Smooth muscle cell (in vitro differentiated cells): ENCODE results near the gene EVI5. TPM values are rescaled to one million over a fixed set of nuclear protein-coding genes. Genes with fewer than 3 reads are reported as not detected.

ENCODE experiments used
- DNase-seq: peaks from one replicate; lab custom pipeline; 2025; ENCODE audit not compliant: unreplicated experiment; lab: John Stamatoyannopoulos, UW
- H2AFZ ChIP-seq: fragments of 200-600 bp; sonication (generic); 2 replicates; pipeline ENCODE4 v1.6.0; 2016; ENCODE audit warnings: antibody characterized with exemption, low read depth, mild to moderate bottlenecking
- H3F3A ChIP-seq: fragments of 200-600 bp; sonication (generic); 2 replicates; pipeline ENCODE4 v1.6.0; 2017; ENCODE audit warnings: antibody characterized with exemption, low read depth
- H3K27ac ChIP-seq: fragments of 200-600 bp; sonication (generic); 2 replicates; pipeline ENCODE4 v1.5.1; 2016; ENCODE audit warnings: low read depth, mild to moderate bottlenecking
- H3K27me3 ChIP-seq: fragments of 200-600 bp; sonication (generic); 2 replicates; pipeline ENCODE4 v1.6.1; 2016; ENCODE audit warnings: low read depth, mild to moderate bottlenecking
- H3K36me3 ChIP-seq: fragments of 200-600 bp; sonication (generic); 2 replicates; pipeline ENCODE4 v1.5.1; 2016; ENCODE audit warnings: low read depth
- H3K4me1 ChIP-seq: fragments of 200-600 bp; sonication (generic); 2 replicates; pipeline ENCODE4 v1.5.1; 2016; ENCODE audit warnings: low read depth
- H3K4me2 ChIP-seq: fragments of 200-600 bp; sonication (generic); 2 replicates; pipeline ENCODE4 v1.6.0; 2016; ENCODE audit warnings: mild to moderate bottlenecking
- H3K4me3 ChIP-seq: fragments of 200-600 bp; sonication (generic); 2 replicates; pipeline ENCODE4 v1.5.1; 2016; ENCODE audit warnings: mild to moderate bottlenecking
- H3K79me2 ChIP-seq: fragments of 200-600 bp; sonication (generic); 2 replicates; pipeline ENCODE4 v1.6.0; 2016; ENCODE audit warnings: low read depth, mild to moderate bottlenecking
- H3K9ac ChIP-seq: fragments of 200-600 bp; sonication (generic); 2 replicates; pipeline ENCODE4 v1.6.0; 2016; ENCODE audit warnings: low read depth
- H3K9me3 ChIP-seq: fragments of 200-600 bp; sonication (generic); replicated peaks from 2 replicates; pipeline ENCODE4 v1.5.1; 2016; ENCODE audit warnings: low read depth
- H4K20me1 ChIP-seq: fragments of 200-600 bp; sonication (generic); 2 replicates; pipeline ENCODE4 v1.6.0; 2016; ENCODE audit warnings: low read depth
- WGBS: methylation state at CpG from one replicate; pipeline ENCODE4 v1.1.7; 2016; ENCODE audit warnings: low lambda C conversion rate; 5-methylcytosine and 5-hydroxymethylcytosine counted together
- polyA plus RNA-seq: library from polyadenylated mRNA; unstranded; fragments of >200 nt; fragmentation: Nextera tagmentation; extraction: Ambion mirVana; gene quantifications from 2 replicates; pipeline ENCODE4 v1.2.1, GENCODE V29; 2016
- total RNA-seq: library from RNA; depleted of rRNA; stranded (reverse); fragments of >200 nt; gene quantifications from 2 replicates; pipeline ENCODE4 v1.2.3, GENCODE V29; 2014
- TF ChIP-seq, protein P1 (sequence below): fragments of 200-600 bp; sonication (generic); IDR thresholded peaks from 2 replicates; pipeline ENCODE4 v1.5.1; 2017; ENCODE audit warnings: borderline replicate concordance, mild to moderate bottlenecking, antibody characterized with exemption; ENCODE audit not compliant: insufficient read depth, poor library complexity, severe bottlenecking

Gene EVI5
- total and polyA plus RNA-seq, 2 experiments from 2014 or later = 35.4 to 47.6 TPM

GRCh38 chr1:92755541-92756461, 29.1 kb downstream of the EVI5 start:
- H3K4me3 ChIP-seq = no peak overlapping the region
- no peaks in the 10 kb centered on the region for H3K27me3 ChIP-seq
- H4K20me1 ChIP-seq = peaks cover 80% of the 10 kb centered on the region
- no peaks in the 10 kb centered on the region for H3K9me3 ChIP-seq
- peaks cover 78% of the 10 kb centered on the region for H3K79me2 ChIP-seq
- H3K4me1 ChIP-seq = peaks cover 11% of the 10 kb centered on the region
- H3K36me3 ChIP-seq = no peaks in the 10 kb centered on the region
- H3K27ac ChIP-seq = peak overlapping the region; percentile 12
- peaks cover 18% of the 10 kb centered on the region for H3F3A ChIP-seq
- no peak for DNase-seq
- H3K4me2 ChIP-seq = no peak overlapping the region
- H3K9ac ChIP-seq = no peak overlapping the region
- TF ChIP-seq, protein P1, sequence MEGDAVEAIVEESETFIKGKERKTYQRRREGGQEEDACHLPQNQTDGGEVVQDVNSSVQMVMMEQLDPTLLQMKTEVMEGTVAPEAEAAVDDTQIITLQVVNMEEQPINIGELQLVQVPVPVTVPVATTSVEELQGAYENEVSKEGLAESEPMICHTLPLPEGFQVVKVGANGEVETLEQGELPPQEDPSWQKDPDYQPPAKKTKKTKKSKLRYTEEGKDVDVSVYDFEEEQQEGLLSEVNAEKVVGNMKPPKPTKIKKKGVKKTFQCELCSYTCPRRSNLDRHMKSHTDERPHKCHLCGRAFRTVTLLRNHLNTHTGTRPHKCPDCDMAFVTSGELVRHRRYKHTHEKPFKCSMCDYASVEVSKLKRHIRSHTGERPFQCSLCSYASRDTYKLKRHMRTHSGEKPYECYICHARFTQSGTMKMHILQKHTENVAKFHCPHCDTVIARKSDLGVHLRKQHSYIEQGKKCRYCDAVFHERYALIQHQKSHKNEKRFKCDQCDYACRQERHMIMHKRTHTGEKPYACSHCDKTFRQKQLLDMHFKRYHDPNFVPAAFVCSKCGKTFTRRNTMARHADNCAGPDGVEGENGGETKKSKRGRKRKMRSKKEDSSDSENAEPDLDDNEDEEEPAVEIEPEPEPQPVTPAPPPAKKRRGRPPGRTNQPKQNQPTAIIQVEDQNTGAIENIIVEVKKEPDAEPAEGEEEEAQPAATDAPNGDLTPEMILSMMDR = no peak
- WGBS = 92% methylated on average over 19 of the region's 19 CpGs
- H2AFZ ChIP-seq = no peak overlapping the region

GRCh38 chr1:92754719-92755050, 30.2 kb downstream of the EVI5 start:
- no peaks in the 10 kb centered on the region for H3K27me3 ChIP-seq
- H3K4me3 ChIP-seq = no peak overlapping the region
- TF ChIP-seq, protein P1 = no peak
- no peak overlapping the region for H2AFZ ChIP-seq
- H3K9ac ChIP-seq = no peak overlapping the region
- H3K79me2 ChIP-seq = peaks cover 78% of the 10 kb centered on the region
- no peak for DNase-seq
- H3K36me3 ChIP-seq = no peaks in the 10 kb centered on the region
- H4K20me1 ChIP-seq = peaks cover 83% of the 10 kb centered on the region
- H3K9me3 ChIP-seq = no peaks in the 10 kb centered on the region
- H3K27ac ChIP-seq = peak overlapping the region; percentile 95
- H3F3A ChIP-seq = peaks cover 18% of the 10 kb centered on the region
- WGBS = 97% methylated on average over 1 of the region's 1 CpG
- H3K4me1 ChIP-seq = peaks cover 11% of the 10 kb centered on the region
- no peak overlapping the region for H3K4me2 ChIP-seq

DNA sequence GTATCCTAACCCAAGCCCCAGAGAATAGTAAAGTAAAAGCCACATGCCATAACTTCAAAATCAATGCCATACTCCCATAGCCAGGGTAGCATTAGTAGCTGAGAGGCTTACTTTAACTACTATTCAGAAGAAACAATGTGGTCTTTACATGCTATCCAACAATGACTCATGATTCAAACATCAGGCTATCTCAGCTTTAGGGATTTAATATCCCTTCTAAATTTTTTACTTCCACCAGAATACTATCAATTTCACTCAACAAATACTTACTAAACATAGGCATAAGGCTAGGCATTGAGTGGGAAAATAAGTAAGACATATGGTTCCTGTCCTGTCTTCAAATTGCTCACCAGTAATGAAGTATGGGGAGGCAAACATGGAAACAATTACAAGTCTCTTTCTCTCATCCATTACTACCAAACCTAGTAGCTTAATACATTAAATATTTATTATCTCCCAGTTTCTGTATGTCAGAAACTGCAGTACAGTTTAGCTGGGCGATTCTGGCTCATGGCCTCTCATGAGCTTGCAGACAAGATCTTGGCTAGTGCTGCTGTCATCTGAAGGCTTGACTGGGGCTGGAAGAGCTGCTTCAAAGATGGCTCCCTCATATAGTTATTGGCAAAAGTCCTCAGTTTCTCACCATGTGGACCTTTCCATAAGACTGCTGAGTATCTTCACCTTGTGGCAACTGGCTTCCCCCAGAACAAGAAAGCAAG, 30.7 kb downstream of the EVI5 start:
- DNase-seq = no peak
- TF ChIP-seq, protein P1 = no peak
- WGBS = 83% methylated on average over 1 of the region's 1 CpG
- Histone ChIP-seq H2AFZ (no peak overlapping the region), H3K79me2 (peaks cover 78% of the 10 kb centered on the region), H4K20me1 (peaks cover 83% of the 10 kb centered on the region), H3K27ac (peak overlapping the region; percentile 95), H3K27me3 (no peaks in the 10 kb centered on the region), H3F3A (peaks cover 18% of the 10 kb centered on the region), H3K36me3 (no peaks in the 10 kb centered on the region), H3K4me1 (peaks cover 11% of the 10 kb centered on the region), H3K4me2 (peak overlapping the region; percentile 77), H3K9me3 (no peaks in the 10 kb centered on the region), H3K9ac (peak overlapping the region; percentile 28), H3K4me3 (no peak overlapping the region)
